Measurements from ENCODE around the gene PRM2. TPM values are rescaled to one million over a fixed set of nuclear protein-coding genes. Genes with fewer than 3 reads are reported as not detected.

The PRM2 gene
- polyA plus RNA-seq, 1 experiment = not detected

DNA sequence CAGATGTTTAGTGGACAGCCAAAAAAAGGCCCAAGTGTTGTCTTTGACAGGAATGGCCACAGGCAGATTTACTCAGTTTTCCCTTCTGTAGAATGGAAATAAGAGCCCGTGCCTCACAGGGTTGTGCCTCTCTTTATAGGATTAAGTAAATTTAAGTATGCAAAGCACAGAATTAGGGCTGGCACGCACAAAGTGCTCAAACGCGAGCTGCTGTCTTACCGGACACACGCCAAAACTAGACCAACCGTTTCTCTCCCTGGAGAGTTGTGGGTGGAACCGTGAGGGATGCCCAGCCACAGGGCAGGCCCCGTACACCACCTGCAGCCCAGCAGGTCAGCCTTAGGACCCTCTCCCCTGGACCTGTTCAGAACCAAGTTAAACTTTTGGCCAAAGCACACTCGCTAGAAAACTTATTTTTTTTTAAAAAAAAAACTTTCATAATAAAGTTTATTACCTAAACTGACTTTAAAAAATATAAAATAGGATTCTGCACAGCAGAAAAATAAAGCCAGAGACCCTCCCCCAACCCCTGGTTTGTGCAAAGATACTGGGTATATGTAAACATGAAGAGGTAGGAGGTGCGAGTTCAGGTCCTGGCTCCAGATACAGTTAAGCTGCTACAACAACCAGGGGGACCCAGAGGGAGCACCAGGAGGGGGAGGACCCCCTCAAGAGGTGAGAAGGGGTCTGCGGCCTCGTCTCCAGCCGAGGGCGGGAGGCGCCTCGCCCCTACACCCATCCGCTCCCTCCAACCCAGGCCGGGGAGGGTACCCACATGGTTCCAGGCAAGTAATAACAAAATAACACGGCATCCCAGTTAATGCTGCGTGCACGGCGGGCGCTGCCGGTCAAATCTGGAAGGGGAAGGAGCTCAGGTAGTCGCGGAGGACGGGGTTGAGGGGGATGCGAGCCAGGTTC is 22.0 kb downstream of the PRM2 start:
- H3K4me3 ChIP-seq (ENCODE audit: low read depth, low read length) = peak overlapping the region; percentile 97
- ChIA-PET CTCF (interaction anchor here (0.6 to 6.2 kb wide), 15 partner anchors 43 to 306 kb away, joined by 3 to 92 read pairs (median 7); no protein-coding TSS in a partner anchor), POLR2A (interaction anchor here (0.5 to 2.8 kb wide), 19 partner anchors 53 to 290 kb away, joined by 3 to 39 read pairs (median 5); no protein-coding TSS in a partner anchor)
- H3K9me3 ChIP-seq (ENCODE audit: control insufficient read depth, insufficient read depth, low read length) = peaks cover 6% of the 10 kb centered on the region; the same call in 1 of the 2 replicates
- DNase-seq (ENCODE audit: low read depth, low spot score) = no peak
- H3K27ac ChIP-seq (ENCODE audit: low read depth, low read length) = peak overlapping the region; percentile 65
- TF ChIP-seq, protein P1, sequence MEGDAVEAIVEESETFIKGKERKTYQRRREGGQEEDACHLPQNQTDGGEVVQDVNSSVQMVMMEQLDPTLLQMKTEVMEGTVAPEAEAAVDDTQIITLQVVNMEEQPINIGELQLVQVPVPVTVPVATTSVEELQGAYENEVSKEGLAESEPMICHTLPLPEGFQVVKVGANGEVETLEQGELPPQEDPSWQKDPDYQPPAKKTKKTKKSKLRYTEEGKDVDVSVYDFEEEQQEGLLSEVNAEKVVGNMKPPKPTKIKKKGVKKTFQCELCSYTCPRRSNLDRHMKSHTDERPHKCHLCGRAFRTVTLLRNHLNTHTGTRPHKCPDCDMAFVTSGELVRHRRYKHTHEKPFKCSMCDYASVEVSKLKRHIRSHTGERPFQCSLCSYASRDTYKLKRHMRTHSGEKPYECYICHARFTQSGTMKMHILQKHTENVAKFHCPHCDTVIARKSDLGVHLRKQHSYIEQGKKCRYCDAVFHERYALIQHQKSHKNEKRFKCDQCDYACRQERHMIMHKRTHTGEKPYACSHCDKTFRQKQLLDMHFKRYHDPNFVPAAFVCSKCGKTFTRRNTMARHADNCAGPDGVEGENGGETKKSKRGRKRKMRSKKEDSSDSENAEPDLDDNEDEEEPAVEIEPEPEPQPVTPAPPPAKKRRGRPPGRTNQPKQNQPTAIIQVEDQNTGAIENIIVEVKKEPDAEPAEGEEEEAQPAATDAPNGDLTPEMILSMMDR (IDR thresholded peaks at IDR 0.05; ENCODE audit: low read depth, low read length) = no peak
- no peaks in the 10 kb centered on the region for H3K27me3 ChIP-seq (ENCODE audit: control insufficient read depth, insufficient read depth, low read length)

DNA sequence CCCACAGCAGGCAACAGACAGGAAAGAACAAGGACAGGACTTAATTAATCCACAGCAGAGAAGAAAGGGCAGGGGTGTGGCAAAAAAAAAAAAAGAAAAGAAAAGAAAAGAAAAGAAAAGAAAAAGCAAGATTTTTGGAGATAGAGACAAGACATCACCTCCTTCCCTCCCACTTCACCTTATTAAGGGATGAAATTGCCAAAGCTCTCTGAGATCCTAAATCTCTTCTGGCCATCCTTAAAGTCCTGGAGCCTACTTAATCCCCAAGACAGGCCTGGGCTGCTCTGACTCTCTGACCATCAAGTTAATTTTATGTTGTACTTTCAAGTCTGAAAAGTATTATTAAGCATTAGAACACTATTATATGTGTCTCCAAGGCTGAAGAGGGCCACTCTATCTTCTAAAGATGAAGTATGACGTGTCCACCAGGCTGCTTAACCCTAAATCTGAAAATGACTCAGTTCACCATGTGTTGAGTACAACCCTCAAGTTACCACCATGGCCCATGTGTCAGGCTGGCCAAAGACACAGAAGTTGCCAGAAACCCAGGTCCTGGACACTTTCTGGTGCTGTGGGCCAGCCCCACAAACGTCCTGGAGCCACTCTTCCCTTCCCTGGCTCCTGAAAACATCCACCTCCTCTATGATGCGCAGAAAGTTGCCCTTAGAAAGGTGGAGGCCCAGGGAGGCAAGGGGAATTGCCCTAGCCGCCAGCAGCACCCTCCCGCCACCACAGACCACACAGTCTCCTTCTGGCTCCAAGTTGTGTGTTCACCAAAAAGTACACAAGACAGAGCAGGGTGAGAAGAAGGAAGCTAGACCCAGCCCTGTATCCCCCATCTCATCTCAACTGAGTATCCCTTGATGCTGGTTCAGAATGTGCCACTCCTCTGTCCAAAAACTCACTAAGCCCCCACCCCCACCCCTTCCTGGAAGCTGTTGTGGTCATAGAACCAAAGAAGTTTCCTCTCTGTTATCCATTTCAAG is 23.0 kb downstream of the PRM2 start:
- H3K27ac ChIP-seq (ENCODE audit: low read depth, low read length) = peak overlapping the region; percentile 77
- TF ChIP-seq, protein P1 (IDR thresholded peaks at IDR 0.05; ENCODE audit: low read depth, low read length) = no peak
- POLR2A ChIA-PET = interaction anchor here (0.6 to 1.6 kb wide), 7 partner anchors 53 to 282 kb away, joined by 3 to 10 read pairs (median 7); no protein-coding TSS in a partner anchor
- peak overlapping the region; percentile 97 for H3K4me3 ChIP-seq (ENCODE audit: low read depth, low read length)
- CTCF ChIA-PET = interaction anchor here (0.6 to 6.2 kb wide), 9 partner anchors 153 to 300 kb away, joined by 4 to 45 read pairs (median 6); no protein-coding TSS in a partner anchor
- no peak for DNase-seq (ENCODE audit: low read depth, low spot score)
- peaks cover 6% of the 10 kb centered on the region; the same call in 1 of the 2 replicates for H3K9me3 ChIP-seq (ENCODE audit: control insufficient read depth, insufficient read depth, low read length)
- no peaks in the 10 kb centered on the region for H3K27me3 ChIP-seq (ENCODE audit: control insufficient read depth, insufficient read depth, low read length)

DNA sequence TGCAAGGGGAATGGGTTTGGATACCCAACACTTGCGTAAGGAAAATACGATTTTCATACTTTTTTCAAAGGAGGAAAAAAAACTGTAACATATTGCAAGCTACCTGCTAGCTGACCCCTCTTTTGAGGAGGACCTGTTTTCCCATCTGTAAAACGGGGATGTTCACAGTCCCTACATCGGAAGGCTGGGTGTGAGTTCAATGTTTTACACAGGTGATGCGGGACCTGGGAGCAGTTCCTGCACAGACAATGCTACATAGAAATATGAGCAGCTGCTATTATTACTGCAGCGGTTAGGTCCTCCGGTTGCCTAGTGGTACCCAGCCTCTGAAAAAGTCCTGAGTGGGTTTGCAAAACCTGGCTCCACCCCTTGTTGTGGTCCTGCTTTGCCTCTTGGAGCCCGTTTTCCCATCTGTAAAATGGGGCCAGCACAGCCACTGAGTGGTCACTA is 23.8 kb downstream of the PRM2 start:
- peak overlapping the region; percentile 97 for H3K4me3 ChIP-seq (ENCODE audit: low read depth, low read length)
- H3K27ac ChIP-seq (ENCODE audit: low read depth, low read length) = peak overlapping the region; percentile 77
- no peak for DNase-seq (ENCODE audit: low read depth, low spot score)
- H3K27me3 ChIP-seq (ENCODE audit: control insufficient read depth, insufficient read depth, low read length) = no peaks in the 10 kb centered on the region
- H3K9me3 ChIP-seq (ENCODE audit: control insufficient read depth, insufficient read depth, low read length) = peaks cover 6% of the 10 kb centered on the region; the same call in 1 of the 2 replicates
- ChIA-PET CTCF (interaction anchor here (1.2 to 2.3 kb wide), 4 partner anchors 281 to 299 kb away, joined by 4 to 10 read pairs (median 8); no protein-coding TSS in a partner anchor), POLR2A (interaction anchor here (0.6 to 1.8 kb wide), 15 partner anchors 100 to 321 kb away, joined by 3 to 9 read pairs (median 4); no protein-coding TSS in a partner anchor)
- TF ChIP-seq, protein P1 (IDR thresholded peaks at IDR 0.05; ENCODE audit: low read depth, low read length) = no peak

DNA sequence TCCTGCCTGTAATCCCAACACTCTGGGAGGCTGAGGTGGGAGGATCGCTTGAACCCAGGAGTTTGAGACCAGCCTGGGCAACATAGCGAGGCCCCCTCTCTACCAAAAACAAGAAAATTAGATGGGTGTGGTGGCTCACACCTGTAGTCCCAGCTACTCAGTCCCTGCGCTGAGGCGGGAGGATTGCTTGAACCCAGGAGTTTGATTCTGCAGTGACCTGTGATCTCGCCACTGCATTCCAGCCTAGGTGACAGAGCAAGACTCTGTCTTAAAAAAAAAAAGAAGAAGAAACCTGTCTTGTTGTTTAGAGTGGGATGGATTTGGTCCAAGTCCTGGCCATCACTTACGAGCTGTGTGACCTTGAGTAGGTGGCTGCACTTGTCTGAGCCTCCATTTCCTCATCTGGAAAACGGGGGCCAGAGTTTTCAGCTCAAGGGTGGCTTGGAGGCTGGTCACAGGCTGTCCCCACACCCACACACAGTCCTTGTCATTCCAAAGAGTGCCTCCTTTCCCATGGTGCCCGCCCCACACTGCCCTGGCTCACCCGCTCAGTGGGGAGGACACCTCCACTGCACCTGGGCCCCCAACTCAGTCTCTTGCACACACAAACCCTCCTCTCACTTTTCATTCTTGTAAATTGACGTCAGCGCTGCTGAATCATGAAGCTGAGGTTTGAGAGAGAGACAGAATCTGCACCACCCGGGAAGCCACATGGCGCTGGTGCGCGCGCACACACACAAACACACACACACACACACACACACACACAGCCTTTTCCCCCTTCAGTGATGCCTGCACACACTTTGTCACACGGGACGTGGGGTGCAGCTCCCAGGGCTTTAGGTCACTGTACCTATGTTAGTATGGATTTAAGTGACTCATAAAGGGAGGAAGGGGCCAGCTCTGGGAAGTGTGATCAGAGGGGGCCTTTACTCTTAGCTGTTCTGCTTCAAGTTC is 24.5 kb downstream of the PRM2 start:
- Histone ChIP-seq H3K9me3 (ENCODE audit: control insufficient read depth, insufficient read depth, low read length) (peaks cover 6% of the 10 kb centered on the region; the same call in 1 of the 2 replicates), H3K27ac (ENCODE audit: low read depth, low read length) (peak overlapping the region; percentile 77), H3K27me3 (ENCODE audit: control insufficient read depth, insufficient read depth, low read length) (no peaks in the 10 kb centered on the region), H3K4me3 (ENCODE audit: low read depth, low read length) (peak overlapping the region; percentile 97)
- TF ChIP-seq, protein P1 (IDR thresholded peaks at IDR 0.05; ENCODE audit: low read depth, low read length) = no peak
- POLR2A ChIA-PET = interaction anchor here (0.5 to 1.8 kb wide), 21 partner anchors 100 to 495 kb away, joined by 3 to 9 read pairs (median 4); no protein-coding TSS in a partner anchor
- peak; percentile 63 for DNase-seq (ENCODE audit: low read depth, low spot score)
- CTCF ChIA-PET = interaction anchor here (1.2 to 2.7 kb wide), 5 partner anchors 281 to 298 kb away, joined by 4 to 10 read pairs (median 8); no protein-coding TSS in a partner anchor

All from AG04450 (cell line).